ENCODE measurements around the gene PMVK. TPM values are rescaled to one million over a fixed set of nuclear protein-coding genes. Genes with fewer than 3 reads are reported as not detected.

The PMVK gene
- total RNA-seq, 3 donors from 2014 or later, result 15.0 to 16.7 (median 16.4) TPM

GRCh38 chr1:154940213-154940560, 3.7 kb upstream of the PMVK start:
- intact Hi-C loops (cut with DNase I; ENCODE audit: low total_unique reads), result no loop called here
- no peak for DNase-seq (ENCODE audit: low spot score in 2 of 2)
- no peaks in the 10 kb centered on the region for H3K9me3 ChIP-seq
- peak overlapping the region in 1 of 2 donors; percentile 82 for H3K27ac ChIP-seq
- no peak overlapping the region for H3K4me3 ChIP-seq
- TF ChIP-seq POLR2AphosphoS5 (IDR thresholded peaks at IDR 0.05) (no peak), CTCF (IDR thresholded peaks at IDR 0.05) (no peak), POLR2A (IDR thresholded peaks at IDR 0.05) (no peak)
- no peaks in the 10 kb centered on the region for H3K27me3 ChIP-seq
- H3K36me3 ChIP-seq, result no peaks in the 10 kb centered on the region
- H3K4me1 ChIP-seq, result peaks cover 4 to 5% of the 10 kb centered on the region in 2 donors

GRCh38 chr1:154938604-154939399, 2.3 kb upstream of the PMVK start:
- peak overlapping the region; percentile 97 to 98 for H3K27ac ChIP-seq
- intact Hi-C loops (cut with DNase I; ENCODE audit: low total_unique reads), result loop anchor here (10.0 kb wide), 1 partner anchor 384 kb away; the partner anchor contains the start of gene UBE2Q1
- peaks cover 3 to 5% of the 10 kb centered on the region in 2 donors for H3K4me1 ChIP-seq
- TF ChIP-seq POLR2A (IDR thresholded peaks at IDR 0.05), result no peak
- TF ChIP-seq CTCF (IDR thresholded peaks at IDR 0.05), result no peak
- no peak for TF ChIP-seq POLR2AphosphoS5 (IDR thresholded peaks at IDR 0.05)
- DNase-seq (ENCODE audit: low spot score in 2 of 2), result no peak
- H3K4me3 ChIP-seq, result no peak overlapping the region
- no peaks in the 10 kb centered on the region for H3K27me3 ChIP-seq
- H3K9me3 ChIP-seq, result no peaks in the 10 kb centered on the region
- no peaks in the 10 kb centered on the region for H3K36me3 ChIP-seq

GRCh38 chr1:154937988-154938386, 1.5 kb upstream of the PMVK start:
- Histone ChIP-seq H3K36me3 (no peaks in the 10 kb centered on the region), H3K27ac (peak overlapping the region; percentile 97 to 98), H3K4me3 (peak overlapping the region; percentile 67 to 75 (median 69)), H3K27me3 (no peaks in the 10 kb centered on the region), H3K4me1 (peaks cover 0 to 5% of the 10 kb centered on the region in 2 donors), H3K9me3 (no peaks in the 10 kb centered on the region)
- intact Hi-C loops (cut with DNase I; ENCODE audit: low total_unique reads), result loop anchor here (10.0 kb wide), 1 partner anchor 383 kb away; the partner anchor contains the start of gene UBE2Q1
- no peak for DNase-seq (ENCODE audit: low spot score in 2 of 2)
- TF ChIP-seq POLR2A (IDR thresholded peaks at IDR 0.05), result no peak
- no peak for TF ChIP-seq CTCF (IDR thresholded peaks at IDR 0.05)
- no peak for TF ChIP-seq POLR2AphosphoS5 (IDR thresholded peaks at IDR 0.05)

- Histone ChIP-seq H3K9me3 (no peaks in the 10 kb centered on the region), H3K4me1 (peaks cover 0 to 7% of the 10 kb centered on the region in 2 donors), H3K27ac (peak overlapping the region; percentile 97 to 98), H3K36me3 (no peaks in the 10 kb centered on the region), H3K27me3 (no peaks in the 10 kb centered on the region), H3K4me3 (peak overlapping the region; percentile 67 to 75 (median 69))
- DNase-seq (ENCODE audit: low spot score in 2 of 2), result peak; percentile 89 to 90
- intact Hi-C loops (cut with DNase I; ENCODE audit: low total_unique reads), result loop anchor here (10.0 kb wide), 1 partner anchor 383 kb away; the partner anchor contains the start of gene UBE2Q1
- peak; percentile 24 to 69 (median 35) for TF ChIP-seq CTCF (IDR thresholded peaks at IDR 0.05)
- peak; percentile 77 to 89 (median 82) for TF ChIP-seq POLR2AphosphoS5 (IDR thresholded peaks at IDR 0.05)
- no peak for TF ChIP-seq POLR2A (IDR thresholded peaks at IDR 0.05)
Observed at GRCh38 chr1:154937085-154937987, 817 bp upstream of the PMVK start.

All from breast epithelium (tissue), 4 donors.